SIG-M5 treated with dmso at 0.1 percent for 504 hours (cell line): ENCODE measurements around the gene NOTUM.
"Not testable (repeated sequence)": the region's sequence is repeated elsewhere in the genome, so short reads cannot be mapped to it uniquely, and the experiment has no call there.

ENCODE experiments used
- DNase-seq: peaks from one replicate; lab custom pipeline; 2025; ENCODE audit not compliant: unreplicated experiment; lab: John Stamatoyannopoulos, UW

The NOTUM gene

DNA sequence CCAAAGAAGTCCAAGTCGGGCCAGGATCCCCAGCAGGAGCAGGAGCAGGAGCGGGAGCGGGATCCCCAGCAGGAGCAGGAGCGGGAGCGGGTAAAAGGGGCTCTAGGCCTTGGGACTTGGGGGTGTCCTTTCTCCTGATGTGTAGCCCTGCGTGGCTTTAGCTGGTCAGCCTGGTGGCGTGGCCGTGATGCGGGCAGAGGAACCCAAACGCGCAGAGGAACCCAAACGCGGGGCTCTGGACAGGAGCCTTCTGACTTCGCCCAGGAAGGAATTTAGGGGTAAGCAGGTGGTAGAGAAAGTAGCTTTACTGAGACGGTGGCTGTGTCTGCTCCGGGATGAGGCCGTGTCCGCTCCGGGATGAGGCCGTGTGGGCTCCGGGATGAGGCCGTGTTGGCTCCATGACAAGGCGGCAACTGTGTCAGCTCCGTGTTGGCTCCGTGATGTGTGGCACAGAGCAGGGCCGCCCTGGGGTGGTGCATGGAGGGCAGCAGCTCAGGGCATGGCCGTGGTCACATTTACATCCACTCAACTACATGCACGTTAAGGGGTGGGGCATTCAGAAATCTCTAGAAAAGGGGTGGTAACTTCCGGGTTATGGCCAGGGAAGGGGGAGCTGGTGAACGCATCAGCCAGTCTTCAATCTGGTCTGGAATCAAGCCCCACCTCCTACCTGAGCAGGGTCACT lies 35.9 kb upstream of the NOTUM start:
- DNase-seq = no peak

DNA sequence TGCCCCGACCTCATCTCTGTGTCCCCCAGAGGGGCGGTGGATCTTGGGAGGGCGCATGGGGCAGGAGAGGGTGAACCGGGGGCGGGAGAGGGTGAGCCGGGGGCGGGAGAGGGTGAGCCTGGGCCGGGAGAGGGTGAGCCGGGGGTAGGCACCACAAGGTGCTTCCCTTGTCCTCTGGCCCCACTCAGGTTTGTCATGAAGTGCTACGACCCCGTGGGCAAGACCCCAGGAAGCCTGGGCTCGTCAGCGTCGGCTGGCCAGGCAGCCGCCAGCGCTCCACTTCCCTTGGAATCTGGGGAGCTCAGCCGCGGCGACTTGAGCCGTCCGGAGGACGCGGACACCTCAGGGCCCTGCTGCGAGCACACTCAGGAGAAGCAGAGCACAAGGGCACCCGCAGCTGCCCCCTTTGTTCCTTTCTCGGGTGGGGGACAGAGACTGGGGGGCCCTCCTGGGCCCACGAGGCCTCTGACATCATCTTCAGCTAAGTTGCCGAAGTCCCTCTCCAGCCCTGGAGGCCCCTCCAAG lies 35.3 kb upstream of the NOTUM start:
- DNase-seq = no peak

DNA sequence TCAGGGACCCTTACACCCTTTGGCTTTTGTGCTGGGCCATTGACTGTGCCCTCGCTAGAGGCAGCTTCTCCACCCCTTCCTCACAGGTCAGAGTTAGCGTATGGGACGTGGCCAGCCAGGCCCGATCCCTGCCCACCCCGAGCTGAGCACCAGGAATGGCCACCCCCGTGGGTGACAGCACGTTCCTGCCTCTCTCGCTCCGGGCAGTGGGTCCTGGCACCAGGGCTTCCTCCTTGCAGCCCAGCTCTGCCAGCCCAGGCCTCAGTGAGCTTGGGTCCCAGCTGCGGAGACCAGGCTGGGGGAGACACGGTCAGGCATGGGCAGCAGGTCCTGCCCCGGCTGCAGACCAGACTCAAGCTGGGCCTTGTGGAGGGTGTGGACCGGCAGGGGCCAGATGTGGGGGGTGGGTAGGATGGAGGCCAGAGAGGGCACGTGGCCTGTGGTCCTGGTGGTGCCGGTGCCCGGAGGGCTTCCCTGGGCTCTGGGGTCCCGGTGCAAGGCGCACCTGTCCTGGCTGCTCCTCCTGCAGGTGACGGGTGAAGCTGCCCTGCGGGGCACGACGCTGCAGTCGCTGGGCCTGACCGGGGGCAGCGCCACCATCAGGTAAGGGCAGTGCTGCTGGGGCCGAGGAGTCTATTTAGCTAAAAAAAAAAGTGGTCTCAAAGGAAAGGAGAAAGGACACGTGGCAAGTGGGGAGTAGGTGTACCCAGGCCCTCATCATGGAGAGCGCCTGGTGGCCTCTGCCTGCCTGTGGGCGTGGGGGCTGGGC lies 34.7 kb upstream of the NOTUM start:
- DNase-seq = no peak

DNA sequence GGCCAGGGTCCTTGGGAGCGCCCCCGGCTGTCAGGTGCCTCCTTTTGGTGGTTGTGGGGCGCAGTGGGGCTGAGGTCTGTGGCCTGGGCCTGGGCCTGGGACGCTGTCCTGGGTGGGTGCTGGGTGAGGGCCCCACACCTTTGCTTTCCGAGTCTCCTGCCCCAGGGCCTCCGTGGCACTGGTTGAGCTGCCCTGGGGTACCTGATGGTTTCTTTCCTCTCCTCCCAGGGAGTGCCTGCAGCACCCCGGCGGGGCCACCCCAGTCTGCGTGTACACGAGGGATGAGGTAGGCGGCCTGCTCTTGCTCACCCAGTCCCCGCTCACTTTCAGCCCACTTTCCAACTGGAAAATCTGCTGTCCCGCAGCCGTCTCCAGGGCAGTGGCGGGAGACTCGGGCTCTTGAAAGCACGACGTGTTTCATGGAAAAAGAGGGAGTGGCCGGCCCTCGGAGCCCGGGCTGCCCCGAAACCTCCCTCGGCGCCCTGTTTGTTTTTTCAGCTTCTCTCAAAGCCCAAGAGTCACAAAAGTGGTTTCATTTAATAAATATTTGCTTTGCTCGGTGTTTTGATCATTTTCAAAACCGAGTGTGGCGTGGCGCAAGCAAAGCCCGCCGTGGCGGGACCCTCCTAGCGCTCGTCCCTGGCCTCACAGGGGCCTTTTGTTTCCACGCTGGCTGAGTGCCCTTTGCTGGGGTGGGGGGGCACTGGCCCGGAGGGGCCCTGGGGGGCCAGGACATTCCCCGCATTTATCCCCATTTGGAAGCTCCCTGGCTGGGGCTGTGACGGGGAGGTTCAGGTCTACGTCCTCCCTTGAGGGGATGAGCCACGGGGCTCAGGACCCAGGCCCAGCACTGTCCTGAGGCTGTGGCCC lies 33.8 kb upstream of the NOTUM start:
- DNase-seq = no peak

DNA sequence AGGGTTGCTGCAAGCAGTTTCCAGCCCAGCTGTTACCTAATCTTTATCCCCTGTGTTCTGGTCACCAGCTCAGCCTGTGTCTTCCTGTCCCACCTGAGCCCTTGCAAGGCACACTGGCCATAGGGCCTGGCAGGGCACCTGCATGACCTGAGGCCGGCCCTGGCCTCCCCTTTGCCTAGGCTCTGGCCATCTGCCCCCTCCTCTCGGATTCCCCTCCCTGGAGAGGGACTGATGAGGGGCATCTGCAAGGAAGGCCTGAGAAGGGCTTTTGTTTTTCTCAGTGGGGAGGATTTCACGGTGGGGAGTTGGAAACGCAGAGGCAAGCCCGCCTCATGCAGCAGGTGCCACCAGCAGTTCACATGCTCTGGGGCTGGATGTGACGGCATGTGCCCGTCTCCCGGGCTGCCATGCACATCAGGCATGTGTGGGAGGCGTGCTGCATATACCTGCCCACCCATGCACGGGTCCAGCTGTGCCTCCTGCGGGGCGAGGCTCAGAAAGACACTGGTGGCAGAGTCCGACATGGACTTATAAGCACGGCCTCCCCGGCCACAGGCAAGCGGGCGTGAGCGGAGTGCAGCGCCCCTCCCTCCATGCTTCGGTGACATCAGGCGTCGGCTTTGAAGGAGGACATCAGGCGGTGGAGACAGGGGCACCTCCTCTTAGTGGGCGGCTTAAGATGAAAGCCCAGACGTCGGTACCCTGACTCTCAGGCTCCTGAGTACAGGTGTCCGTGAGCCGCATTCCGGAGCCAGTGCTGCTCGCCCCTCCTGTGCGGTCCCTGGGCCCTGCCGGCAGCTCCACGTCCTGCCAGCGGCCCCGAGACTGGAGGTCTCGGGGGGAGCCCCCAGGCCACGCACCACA lies 33.0 kb upstream of the NOTUM start:
- no peak for DNase-seq

DNA sequence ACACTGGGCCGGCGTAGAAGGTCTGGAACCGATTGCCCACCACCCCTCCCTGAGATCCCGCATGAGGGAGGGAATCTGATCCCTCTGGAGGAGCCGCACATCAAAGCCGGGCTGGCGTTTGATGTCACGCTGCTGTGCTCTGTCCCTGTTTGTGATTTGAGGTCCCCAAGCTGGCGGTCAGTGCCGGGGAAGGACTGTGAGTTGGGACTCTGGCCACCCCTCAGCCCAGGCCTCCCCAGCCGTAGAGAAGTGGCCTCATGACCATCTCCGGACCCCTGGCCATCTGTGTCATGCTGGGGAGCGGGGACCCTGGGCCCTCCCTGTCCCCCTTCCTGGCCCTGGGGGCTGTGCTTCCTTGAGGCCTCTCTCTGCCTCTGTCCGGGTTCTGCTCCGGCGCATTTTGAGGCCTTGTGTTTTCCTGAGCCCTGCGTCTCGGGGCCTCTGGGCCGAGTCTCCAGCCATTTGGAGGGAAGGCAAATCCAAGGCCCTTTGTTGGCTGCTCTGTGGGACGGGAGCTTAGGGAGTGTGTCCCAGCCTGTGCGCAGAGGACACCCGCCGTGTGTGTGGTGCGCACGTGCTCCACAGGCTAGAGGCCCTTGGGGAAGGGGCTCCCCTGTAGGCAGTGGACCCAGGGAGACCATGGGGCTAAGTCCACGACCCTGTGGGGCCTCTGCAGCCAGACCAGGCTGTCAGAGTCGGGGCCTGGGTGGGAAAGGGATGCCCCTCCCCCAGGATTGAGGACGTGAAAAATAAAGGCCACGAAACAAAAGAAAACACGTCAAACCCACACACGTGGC lies 31.5 kb upstream of the NOTUM start:
- no peak for DNase-seq

DNA sequence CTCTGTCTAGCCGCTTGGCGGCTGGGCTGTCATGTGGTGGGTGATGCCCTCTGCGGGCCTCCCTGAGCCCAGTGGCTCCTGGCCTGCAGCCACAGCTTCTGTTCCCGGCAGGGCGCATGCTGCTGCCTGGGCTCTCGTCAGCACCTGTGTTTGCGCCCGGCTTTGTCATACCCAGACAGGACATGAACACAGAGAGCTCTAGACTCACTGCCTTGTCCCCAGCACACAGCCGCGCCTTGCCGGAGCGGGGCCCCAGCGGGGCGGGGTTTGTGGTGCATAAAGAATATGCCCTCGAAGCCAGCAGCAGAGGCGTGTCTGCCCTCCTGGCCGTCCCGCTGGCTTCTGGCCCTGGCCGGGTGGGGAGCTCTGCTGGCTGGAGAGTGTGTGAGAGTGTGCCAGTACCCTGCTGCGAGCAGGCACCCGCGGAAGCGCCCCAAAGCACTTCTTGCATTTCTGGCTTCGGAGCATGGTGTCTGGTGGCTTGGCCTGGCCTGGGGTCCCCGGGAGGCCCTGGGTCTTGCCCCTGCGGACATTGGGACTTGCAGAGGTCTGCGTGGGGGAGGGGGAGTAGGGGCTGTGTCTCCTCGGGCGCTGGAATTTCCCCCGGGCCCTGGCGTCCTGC lies 30.8 kb upstream of the NOTUM start:
- no peak for DNase-seq

DNA sequence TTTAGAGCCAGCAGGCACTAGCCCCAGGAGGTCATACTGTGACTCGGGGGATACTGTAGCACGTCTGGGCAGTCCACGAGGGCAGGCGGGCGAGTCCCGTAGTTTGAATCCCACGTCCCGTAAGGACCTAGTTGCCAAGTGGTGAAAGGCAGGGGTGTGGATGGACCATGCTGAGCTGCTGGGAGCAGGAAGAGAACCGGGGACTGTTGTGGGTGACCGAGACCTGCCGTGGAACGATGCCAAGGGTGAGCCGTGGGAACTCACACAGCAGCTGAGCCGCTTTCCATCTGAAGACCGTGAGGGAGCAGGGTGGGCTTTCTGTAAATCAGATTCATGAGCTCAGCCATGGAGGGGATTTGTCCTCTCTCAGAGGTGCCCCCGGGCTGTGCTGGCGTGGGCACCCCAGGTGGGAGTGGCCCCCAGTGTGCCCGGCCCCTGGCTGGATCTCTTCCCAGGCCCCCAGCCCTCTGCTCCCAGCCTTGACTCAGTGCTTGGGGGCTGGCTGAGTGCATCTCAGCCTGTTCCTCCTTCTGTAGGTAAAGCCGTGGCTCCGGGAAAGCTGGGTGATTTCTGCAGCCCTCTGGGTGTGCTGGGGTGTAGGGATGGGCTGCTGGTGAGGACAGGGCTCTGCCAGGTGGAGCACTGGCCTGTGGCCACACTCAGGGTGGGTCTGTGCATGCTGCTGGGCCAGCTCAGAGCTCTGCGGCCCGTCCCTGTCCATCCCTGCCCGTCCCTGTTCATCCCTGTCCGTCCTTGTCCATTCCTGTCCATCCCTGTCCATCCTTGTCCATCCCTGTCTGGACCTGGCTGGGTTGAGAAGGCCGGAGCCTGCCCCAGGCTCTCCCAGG lies 30.1 kb upstream of the NOTUM start:
- DNase-seq = no peak

DNA sequence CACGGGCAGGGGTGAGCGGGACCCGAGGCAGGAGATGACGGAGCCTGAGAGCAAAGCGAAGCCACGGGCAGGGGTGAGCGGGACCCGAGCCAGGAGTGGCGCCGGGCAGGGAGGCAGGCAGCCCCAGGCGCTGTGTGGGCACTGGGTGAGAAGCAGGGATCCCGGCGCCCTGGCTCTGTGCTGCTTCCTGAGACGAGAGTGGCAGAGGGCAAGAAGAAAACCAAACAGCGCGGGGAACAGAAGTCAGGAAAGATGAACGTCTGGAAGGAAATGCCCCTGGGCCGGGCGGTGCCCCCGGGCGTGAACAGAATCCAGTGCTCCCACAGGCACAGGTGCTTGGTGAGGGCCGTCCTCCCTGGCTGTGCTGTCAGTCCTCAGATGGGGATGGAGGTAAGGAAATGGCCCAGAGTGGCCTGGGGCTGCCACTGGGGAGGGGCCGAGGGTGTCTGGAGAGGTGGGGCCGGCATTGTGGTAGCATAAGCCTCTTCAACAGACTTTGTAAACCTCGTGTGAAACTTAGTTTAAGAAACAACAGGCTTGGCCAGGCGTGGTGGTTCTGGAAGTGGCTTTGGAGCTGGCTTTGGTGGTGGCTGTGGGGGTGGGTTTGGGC lies 26.3 kb upstream of the NOTUM start:
- no peak for DNase-seq

DNA sequence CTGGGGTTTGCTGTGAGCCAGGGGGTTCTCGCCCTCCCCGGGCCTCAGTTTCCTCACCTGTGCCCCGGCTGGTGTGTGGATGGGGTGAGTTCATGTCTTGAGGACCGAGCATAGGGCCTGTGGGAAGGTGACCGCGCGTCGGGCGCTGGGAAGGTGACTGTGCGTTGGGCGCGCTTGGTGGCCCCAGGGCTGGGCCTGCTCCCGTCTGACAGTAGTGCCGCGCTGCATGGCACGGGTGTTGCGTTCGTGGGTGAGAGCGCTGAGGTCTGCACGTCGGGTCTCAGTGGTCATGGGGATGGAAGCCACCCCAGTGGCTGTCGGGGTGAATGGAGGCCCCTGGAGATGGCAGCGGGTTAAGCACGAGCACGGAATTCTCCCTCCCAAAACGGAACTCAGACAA lies 25.6 kb upstream of the NOTUM start:
- no peak for DNase-seq

DNA sequence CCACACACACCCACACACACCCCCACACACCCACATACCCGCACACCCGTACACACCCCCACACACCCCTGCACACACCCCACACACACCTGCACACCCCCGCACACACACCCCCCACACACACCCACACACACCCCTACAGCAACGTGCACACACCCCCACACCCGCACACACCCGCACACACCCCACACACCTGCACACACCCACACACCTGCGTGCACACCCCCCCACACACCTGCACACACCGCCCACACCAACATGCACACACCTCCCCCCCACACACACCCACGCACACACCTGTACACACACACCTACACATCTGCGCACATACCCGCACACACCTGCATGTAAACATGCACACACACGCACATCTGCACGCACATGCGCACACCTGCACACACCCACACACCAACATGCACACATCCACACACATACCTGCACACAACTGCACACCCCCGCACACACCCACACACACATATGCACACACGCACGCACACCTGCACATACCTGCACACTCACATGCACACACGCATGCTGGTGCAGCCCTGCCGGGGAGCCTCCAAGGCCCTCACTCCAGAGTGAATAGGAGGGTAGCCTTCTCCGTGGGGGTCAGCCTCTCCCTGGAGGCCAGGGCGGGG lies 23.9 kb upstream of the NOTUM start:
- no peak for DNase-seq

DNA sequence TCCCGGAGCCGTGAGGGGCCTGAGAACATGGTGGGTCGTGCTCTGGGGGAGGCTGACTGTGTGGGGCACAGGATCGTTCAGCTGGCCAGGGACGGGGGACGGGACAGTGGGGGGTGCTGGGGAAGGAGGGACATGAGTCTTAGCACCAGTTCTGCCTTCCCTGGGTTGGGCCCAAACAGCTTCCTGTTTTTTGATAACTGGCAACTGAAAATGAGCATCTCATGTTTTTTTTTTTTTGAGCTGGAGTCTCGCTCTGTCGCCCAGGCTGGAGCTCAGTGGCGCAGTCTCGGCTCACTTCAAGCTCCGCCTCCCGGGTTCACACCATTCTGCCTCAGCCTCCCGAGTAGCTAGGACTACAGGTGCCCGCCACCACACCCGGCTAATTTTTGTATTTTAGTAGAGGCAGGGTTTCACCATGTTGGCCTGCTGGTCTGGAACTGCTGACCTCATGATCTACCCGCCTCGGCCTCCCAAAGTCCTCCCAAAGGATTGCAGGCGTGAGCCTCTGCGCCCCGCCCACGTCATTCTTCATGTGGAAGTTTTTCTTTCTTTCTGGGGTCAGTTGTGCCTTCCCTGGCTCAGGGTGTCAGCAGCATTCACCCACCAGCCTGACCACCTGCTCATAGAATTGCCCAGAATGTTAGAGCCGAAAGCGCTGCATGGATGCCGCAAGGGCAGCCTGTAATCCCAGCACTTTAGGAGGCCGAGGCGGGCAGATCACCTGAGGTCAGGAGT lies 22.8 kb upstream of the NOTUM start:
- DNase-seq = no peak

DNA sequence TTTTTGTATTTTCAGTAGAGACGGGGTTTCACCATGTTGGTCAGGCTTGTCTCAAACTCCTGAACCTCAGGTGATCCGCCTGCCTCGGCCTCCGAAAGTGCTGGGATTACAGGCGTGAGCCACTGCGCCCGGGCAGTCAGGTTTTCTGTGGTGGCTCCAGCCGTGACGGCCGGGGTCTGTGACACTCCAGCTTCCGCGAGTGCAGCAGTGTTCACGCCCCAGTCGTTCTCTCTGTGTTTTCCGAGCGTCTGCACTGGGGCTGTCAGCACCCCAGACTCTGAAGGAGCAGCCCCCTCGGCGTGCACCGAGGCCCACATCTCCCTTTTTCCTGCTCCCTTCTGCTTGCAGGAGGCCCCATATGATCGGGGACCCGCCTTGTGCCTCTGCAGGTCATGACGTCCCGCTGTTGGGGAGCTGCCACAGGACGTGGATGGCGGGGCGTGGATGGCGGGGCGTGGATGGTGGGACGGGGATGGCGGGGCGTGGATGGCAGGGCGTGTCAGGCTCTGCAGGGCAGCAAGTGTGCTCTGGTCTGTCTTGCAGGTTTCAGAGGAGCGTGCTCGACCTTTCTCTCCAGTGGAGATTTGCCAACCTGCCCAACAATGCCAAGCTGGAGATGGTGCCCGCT lies 22.1 kb upstream of the NOTUM start:
- no peak for DNase-seq

DNA sequence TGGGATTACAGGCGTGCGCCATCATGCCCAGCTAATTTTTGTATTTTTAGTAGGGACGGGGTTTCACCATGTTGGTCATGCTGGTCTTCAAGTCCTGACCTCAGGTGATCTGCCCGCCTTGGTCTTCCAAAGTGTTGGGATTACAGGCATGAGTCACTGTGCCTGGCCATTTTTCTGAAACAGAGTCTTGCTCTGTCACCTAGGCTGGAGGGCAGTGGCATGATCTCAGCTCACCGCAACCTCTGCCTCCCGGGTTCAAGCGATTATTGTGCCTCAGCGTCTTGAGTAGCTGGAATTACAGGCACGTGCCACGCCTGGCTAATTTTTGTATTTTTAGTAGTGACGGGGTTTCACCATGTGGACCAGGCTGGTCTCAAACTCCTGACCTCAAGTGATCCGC lies 20.5 kb upstream of the NOTUM start:
- not testable (repeated sequence) for DNase-seq

DNA sequence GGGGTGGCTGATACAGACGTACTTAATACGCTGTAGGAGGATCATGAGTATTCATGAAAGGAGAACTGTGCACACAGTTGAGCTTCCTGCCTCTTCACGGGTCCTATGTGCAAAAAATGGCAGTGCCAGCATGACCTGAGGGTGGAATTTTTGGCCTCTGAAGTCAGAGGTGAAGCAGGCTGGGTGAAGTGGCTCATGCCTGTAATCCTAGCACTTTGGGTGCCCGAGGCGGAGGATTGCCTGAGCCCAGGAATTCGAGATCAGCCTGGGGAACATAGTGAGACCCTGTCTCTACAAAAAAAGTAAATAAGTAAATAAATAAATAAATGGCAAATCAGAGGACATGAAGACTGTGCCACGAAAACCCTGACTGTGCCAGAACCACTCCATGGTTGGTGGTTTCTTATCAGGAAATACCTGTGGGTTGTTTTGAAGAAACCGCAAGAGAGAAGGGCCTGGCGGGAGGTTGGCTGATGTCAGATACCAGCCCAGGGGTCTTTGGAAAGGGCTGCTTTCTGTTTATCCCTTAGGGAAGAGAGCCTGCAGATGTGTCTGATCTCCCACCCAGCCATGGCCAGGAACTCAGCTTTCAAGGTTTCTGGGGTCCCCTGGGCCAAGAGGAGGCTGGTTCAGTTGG lies 19.8 kb upstream of the NOTUM start:
- DNase-seq = no peak

DNA sequence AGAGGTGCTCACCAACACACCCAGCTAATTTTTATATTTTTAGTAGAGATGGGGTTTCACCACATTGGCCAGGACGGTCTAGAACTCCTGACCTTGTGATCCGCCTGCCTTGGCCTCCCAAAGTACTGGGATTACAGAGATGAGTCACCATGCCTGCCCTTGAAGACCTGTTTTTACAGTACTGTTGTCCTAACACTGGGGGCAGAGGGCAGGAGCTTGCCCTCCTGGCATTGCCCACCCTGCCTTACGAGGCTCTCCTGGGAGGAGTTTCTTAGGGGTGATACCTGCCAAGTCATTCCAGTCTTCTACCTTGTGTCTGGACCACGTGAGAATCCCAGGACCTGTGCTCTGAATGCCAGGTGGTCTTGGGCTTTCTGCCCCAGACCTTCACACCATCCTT lies 19.1 kb upstream of the NOTUM start:
- DNase-seq = no peak
